SH-SY5Y (cell line): ENCODE measurements around the gene PRKAG3.

Experiments
- GATA2 ChIP-seq: IDR thresholded peaks from 2 replicates; pipeline ENCODE4 v1.6.1; 2011; ENCODE audit warnings: mild to moderate bottlenecking, low read depth, low read length
- GATA3 ChIP-seq: IDR thresholded peaks from 2 replicates; pipeline ENCODE4 v1.6.1; 2011; ENCODE audit warnings: low read depth, mild to moderate bottlenecking, low read length, moderate library complexity

DNA sequence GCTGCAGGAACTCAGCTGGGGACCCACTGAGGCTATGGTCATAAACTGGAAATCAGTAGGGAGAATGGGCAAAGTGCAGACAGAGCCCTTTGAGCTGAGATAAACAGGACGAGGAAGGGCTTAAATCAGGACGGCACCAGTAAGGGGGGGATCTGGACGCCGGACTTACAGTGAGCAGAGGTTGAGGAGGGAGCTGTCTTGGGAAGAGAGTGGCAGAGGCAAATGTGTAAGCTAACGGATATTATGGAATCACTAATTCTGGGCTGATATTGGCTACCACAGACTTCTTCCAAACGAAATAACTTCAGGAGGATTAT is 49.1 kb downstream of the PRKAG3 start:
- TF ChIP-seq GATA2: no peak
- no peak for TF ChIP-seq GATA3
